Smooth muscle cell (in vitro differentiated cells): ENCODE measurements around the gene DUSP6. TPM values are rescaled to one million over a fixed set of nuclear protein-coding genes. Genes with fewer than 3 reads are reported as not detected.

Source experiments
- DNase-seq: peaks from one replicate; lab custom pipeline; 2025; ENCODE audit not compliant: unreplicated experiment; lab: John Stamatoyannopoulos, UW
- H2AFZ ChIP-seq: fragments of 200-600 bp; sonication (generic); 2 replicates; pipeline ENCODE4 v1.6.0; 2016; ENCODE audit warnings: antibody characterized with exemption, low read depth, mild to moderate bottlenecking
- H3F3A ChIP-seq: fragments of 200-600 bp; sonication (generic); 2 replicates; pipeline ENCODE4 v1.6.0; 2017; ENCODE audit warnings: antibody characterized with exemption, low read depth
- H3K27ac ChIP-seq: fragments of 200-600 bp; sonication (generic); 2 replicates; pipeline ENCODE4 v1.5.1; 2016; ENCODE audit warnings: low read depth, mild to moderate bottlenecking
- H3K27me3 ChIP-seq: fragments of 200-600 bp; sonication (generic); 2 replicates; pipeline ENCODE4 v1.6.1; 2016; ENCODE audit warnings: low read depth, mild to moderate bottlenecking
- H3K36me3 ChIP-seq: fragments of 200-600 bp; sonication (generic); 2 replicates; pipeline ENCODE4 v1.5.1; 2016; ENCODE audit warnings: low read depth
- H3K4me1 ChIP-seq: fragments of 200-600 bp; sonication (generic); 2 replicates; pipeline ENCODE4 v1.5.1; 2016; ENCODE audit warnings: low read depth
- H3K4me2 ChIP-seq: fragments of 200-600 bp; sonication (generic); 2 replicates; pipeline ENCODE4 v1.6.0; 2016; ENCODE audit warnings: mild to moderate bottlenecking
- H3K4me3 ChIP-seq: fragments of 200-600 bp; sonication (generic); 2 replicates; pipeline ENCODE4 v1.5.1; 2016; ENCODE audit warnings: mild to moderate bottlenecking
- H3K79me2 ChIP-seq: fragments of 200-600 bp; sonication (generic); 2 replicates; pipeline ENCODE4 v1.6.0; 2016; ENCODE audit warnings: low read depth, mild to moderate bottlenecking
- H3K9ac ChIP-seq: fragments of 200-600 bp; sonication (generic); 2 replicates; pipeline ENCODE4 v1.6.0; 2016; ENCODE audit warnings: low read depth
- H3K9me3 ChIP-seq: fragments of 200-600 bp; sonication (generic); replicated peaks from 2 replicates; pipeline ENCODE4 v1.5.1; 2016; ENCODE audit warnings: low read depth
- H4K20me1 ChIP-seq: fragments of 200-600 bp; sonication (generic); 2 replicates; pipeline ENCODE4 v1.6.0; 2016; ENCODE audit warnings: low read depth
- WGBS: methylation state at CpG from one replicate; pipeline ENCODE4 v1.1.7; 2016; ENCODE audit warnings: low lambda C conversion rate; 5-methylcytosine and 5-hydroxymethylcytosine counted together
- polyA plus RNA-seq: library from polyadenylated mRNA; unstranded; fragments of >200 nt; fragmentation: Nextera tagmentation; extraction: Ambion mirVana; gene quantifications from 2 replicates; pipeline ENCODE4 v1.2.1, GENCODE V29; 2016
- total RNA-seq: library from RNA; depleted of rRNA; stranded (reverse); fragments of >200 nt; gene quantifications from 2 replicates; pipeline ENCODE4 v1.2.3, GENCODE V29; 2014
- TF ChIP-seq, protein P1 (sequence below): fragments of 200-600 bp; sonication (generic); IDR thresholded peaks from 2 replicates; pipeline ENCODE4 v1.5.1; 2017; ENCODE audit warnings: borderline replicate concordance, mild to moderate bottlenecking, antibody characterized with exemption; ENCODE audit not compliant: insufficient read depth, poor library complexity, severe bottlenecking

The DUSP6 gene
- total and polyA plus RNA-seq, 2 experiments from 2014 or later = 147 to 192 TPM

DNA sequence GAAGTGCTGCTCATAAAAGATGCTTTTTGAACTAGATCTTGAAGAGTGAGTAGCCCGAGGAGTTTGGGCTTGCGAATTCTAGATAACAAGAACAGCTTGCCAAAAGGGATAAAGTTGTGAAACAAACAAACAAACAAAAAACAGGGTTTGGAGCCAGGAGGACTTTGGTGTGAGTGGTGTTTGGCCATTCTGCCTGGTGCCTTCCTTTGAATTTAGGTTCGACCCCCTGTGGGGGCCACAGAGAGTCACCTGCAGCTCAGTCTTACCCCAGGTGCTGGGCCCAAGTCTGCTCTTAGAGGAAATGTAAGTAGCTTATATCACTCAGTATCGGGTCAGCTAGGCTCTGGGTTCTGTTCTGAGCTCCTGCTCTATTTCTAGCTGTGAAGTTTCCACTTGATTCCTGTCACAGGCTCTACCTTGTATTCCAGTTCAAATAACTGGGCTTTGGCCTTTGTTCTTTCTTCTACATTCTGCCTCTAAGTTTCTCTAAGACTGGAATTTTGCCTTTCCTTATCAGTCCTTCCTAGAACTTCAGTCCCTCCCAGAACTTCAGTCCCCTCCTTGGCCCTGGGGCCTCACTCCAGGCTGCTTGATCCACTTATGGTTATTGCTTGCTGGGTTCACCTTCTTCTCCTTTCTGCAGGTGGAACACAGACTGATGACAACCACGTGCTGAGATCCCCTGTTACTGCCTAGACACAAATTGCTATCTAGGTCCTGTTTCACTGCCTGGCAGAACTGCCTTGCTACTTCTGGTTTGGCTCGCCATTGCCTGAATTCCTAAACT, 20.5 kb upstream of the DUSP6 start:
- DNase-seq = no peak
- Histone ChIP-seq H3K4me3 (no peak overlapping the region), H3F3A (peaks cover 10% of the 10 kb centered on the region), H4K20me1 (no peaks in the 10 kb centered on the region), H3K27ac (peak overlapping the region; percentile 86), H3K4me2 (peak overlapping the region; percentile 64), H3K79me2 (no peaks in the 10 kb centered on the region), H3K9ac (no peak overlapping the region), H2AFZ (no peak overlapping the region), H3K9me3 (no peaks in the 10 kb centered on the region), H3K4me1 (peaks cover 21% of the 10 kb centered on the region), H3K36me3 (no peaks in the 10 kb centered on the region), H3K27me3 (no peaks in the 10 kb centered on the region)
- 63% methylated on average over 6 of the region's 6 CpGs for WGBS
- TF ChIP-seq, protein P1, sequence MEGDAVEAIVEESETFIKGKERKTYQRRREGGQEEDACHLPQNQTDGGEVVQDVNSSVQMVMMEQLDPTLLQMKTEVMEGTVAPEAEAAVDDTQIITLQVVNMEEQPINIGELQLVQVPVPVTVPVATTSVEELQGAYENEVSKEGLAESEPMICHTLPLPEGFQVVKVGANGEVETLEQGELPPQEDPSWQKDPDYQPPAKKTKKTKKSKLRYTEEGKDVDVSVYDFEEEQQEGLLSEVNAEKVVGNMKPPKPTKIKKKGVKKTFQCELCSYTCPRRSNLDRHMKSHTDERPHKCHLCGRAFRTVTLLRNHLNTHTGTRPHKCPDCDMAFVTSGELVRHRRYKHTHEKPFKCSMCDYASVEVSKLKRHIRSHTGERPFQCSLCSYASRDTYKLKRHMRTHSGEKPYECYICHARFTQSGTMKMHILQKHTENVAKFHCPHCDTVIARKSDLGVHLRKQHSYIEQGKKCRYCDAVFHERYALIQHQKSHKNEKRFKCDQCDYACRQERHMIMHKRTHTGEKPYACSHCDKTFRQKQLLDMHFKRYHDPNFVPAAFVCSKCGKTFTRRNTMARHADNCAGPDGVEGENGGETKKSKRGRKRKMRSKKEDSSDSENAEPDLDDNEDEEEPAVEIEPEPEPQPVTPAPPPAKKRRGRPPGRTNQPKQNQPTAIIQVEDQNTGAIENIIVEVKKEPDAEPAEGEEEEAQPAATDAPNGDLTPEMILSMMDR = no peak

DNA sequence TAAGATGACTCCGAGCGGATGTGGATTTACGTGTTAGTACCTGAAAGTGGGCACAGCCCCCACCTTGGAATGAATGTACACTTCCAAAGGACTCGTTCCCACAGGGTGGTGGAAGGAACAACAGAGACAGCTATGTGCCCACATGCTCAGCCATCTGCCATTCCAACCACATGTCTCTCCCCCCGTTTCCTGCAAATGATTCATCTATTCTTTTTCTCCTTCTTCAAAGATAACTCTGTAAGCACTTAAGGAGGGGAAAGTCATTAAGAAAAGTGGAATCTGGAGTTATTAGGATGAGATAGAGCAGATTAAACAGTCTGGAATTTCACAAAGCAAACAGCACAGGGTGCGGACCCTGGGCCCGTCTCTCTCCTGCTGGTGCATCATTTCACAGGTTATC, 18.5 kb upstream of the DUSP6 start:
- Histone ChIP-seq H3K4me2 (peak overlapping the region; percentile 73), H4K20me1 (no peaks in the 10 kb centered on the region), H3K4me1 (peaks cover 21% of the 10 kb centered on the region), H3K27ac (peak overlapping the region; percentile 80), H3K4me3 (no peak overlapping the region), H3K36me3 (no peaks in the 10 kb centered on the region), H3K9ac (no peak overlapping the region), H3F3A (peaks cover 10% of the 10 kb centered on the region), H3K27me3 (no peaks in the 10 kb centered on the region), H3K9me3 (no peaks in the 10 kb centered on the region), H2AFZ (peak overlapping the region; percentile 22), H3K79me2 (peaks cover 6% of the 10 kb centered on the region)
- DNase-seq = no peak
- TF ChIP-seq, protein P1 = no peak
- WGBS = 26% methylated on average over 7 of the region's 7 CpGs

DNA sequence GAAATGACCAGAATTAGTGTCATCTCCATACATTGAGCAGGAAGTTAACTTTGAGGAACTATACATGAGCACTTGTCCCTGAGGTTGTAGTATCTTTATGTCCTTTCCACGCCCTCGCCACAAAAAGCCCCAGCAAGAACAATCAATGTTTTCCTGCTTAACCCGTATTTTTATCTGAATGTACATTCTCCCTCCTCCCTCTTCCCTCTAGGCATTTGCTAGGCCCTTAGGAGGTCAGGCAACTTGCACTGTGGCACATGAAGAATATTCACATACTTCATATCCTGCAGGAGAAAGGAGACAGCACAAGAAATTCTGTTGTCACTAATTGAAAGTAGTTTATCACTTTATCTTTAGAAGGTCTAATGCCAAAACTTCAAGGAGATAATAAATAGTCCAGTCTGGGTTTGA, 18.1 kb upstream of the DUSP6 start:
- H3K9ac ChIP-seq = no peak overlapping the region

More for the DNA sequence above, 18.1 kb upstream of the DUSP6 start:
- peaks cover 6% of the 10 kb centered on the region for H3K79me2 ChIP-seq
- peak overlapping the region; percentile 80 for H3K27ac ChIP-seq
- peaks cover 10% of the 10 kb centered on the region for H3F3A ChIP-seq
- no peak overlapping the region for H3K4me3 ChIP-seq
- no peaks in the 10 kb centered on the region for H3K36me3 ChIP-seq
- no peaks in the 10 kb centered on the region for H4K20me1 ChIP-seq
- no peaks in the 10 kb centered on the region for H3K9me3 ChIP-seq
- TF ChIP-seq, protein P1 = no peak
- 51% methylated on average over 3 of the region's 3 CpGs for WGBS
- H3K27me3 ChIP-seq = no peaks in the 10 kb centered on the region
- peak overlapping the region; percentile 22 for H2AFZ ChIP-seq
- peak overlapping the region; percentile 73 for H3K4me2 ChIP-seq
- no peak for DNase-seq
- peaks cover 21% of the 10 kb centered on the region for H3K4me1 ChIP-seq
